ENCODE data around the gene ARF1.
"Not testable (repeated sequence)": the region's sequence is repeated elsewhere in the genome, so short reads cannot be mapped to it uniquely, and the experiment has no call there.

ARF1 gene

DNA sequence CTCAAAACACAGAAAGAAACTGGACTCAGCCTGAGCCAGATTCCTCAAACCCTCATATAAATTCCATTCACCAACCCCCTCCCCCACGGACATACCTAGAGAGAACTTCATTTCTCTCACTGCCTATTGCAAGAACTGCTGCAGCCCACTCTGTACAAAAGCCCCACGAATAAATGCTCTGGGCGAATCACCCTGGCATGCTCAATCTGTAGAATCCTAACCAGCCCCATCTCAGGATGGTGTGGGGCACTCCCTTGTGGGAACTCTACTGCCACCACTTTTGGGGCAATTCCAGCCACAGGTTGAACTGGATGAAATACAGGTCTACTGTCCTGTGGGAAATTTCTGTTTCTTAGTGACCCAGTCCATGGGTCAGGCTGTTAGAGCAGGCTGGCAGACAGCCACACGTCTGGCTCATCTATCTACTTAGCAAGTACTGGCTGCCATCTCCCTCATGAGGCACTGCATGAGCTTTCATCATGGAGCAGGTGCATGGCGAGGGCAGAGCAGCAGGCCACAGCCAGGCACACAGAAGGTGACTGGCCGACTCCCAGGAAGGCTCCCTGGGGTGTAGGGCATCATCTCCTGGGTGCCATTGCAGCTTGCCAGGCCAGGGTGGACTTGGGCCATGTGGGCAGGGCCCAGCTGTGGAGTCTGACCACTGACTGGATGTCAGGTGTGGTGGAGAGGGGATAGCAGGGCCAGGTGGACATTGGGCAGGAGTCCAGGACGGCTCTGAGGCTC, 22.2 kb downstream of the ARF1 start:
- no peak for DNase-seq

DNA sequence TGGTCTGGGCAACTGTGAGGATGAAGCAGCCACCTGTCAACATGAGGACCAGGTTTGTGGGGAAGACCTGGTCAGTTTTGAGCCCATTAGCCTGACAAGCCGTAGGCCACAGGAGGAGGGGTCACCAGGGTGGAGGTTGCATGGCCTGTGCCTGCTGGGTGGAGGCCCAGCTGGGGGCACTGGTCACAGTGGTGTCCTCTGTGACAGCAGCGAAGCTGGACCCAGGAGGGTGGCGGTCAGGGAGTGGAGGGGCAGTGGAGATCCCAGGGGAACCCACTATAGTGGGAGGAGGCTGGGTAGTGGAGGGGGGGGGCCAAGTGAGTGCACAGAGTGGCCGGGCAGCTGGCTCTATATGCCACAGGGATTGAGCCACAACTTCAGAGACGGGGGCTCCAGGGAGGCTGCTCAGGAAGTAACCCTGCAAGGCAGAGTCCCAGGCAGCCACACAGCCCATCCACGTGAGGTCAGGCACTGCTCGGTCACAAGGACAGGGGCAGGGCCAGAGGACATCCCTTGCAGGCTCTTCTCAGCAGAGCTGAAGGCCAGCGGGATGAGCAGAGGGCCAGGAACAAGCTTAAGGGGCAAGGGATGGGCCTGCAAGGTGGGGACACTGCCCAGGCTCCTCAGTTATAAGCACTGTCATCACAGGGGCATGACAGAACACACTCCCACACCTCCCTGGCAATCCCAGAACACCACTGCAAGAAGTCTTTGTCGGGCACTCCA, 22.9 kb downstream of the ARF1 start:
- DNase-seq: no peak

DNA sequence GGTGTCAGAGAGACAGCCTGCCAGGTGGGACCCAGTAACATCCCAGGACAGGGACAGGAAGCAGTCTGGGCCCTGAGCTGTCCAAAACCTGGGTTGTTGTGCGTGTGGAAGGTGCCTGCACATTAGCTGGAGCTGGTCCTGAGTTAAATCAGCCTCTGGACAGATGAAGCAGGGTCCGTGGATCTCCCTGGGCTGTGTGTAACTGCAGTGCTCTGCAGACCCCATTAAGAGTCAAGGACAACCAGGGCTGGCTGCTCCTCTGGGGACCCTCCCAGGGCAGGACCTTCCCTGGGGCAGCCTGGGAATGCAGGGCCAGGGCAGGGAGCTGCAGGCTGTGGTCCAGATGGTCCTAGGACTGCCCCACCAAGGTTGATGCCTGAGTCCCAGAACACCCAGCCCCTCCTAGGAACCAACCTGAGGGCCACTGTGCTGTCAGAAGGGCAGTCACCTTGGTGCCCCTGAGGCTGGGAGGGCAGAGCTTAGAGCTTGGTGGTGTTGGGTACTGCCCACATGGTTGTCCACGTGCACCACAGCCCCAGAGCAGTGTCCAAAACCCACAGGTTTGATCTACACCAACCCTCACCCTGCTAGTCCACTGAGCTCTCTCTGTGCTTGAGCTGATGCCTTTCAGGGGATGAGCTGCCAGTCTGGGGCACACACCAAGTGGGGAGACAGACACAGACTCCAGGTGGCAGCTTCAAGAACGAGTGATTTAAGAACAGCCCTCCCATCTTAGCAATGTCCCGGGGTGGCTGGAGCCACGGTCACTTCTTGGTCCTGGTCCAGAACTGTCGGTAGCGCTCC, 23.7 kb downstream of the ARF1 start:
- no peak for DNase-seq

DNA sequence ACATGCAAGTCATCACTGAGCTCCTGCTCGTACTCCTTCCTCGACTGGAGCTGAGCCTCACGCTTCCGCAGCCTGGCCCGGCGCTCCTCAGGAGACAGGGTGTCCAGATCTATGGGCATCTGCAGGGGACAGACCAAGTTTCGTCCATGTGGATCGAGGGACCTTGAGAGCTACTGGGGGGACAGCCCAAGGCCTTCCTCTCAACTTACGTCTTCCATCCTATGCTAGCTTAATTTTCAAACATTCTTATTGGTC, 24.2 kb downstream of the ARF1 start:
- no peak for DNase-seq

DNA sequence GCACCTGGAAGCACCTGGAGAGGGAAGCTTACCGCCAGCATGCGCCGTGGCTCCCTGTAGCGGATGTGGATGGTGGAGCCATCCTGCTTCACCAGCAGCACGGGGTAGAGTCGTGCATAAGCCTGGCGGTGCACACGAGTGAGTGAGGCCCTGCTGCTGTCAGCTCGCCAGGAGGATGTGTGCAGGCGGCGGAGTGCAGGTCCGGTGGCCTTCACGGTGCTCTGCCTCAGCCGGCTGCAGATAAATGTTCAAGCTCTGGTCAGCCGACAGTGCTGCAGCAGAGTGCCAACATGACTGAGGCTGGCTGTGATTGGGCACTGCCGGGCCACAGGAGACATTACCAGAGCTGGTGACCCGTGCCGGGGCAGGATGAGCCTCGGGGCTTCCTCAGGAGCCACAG, 25.1 kb downstream of the ARF1 start:
- DNase-seq: no peak

DNA sequence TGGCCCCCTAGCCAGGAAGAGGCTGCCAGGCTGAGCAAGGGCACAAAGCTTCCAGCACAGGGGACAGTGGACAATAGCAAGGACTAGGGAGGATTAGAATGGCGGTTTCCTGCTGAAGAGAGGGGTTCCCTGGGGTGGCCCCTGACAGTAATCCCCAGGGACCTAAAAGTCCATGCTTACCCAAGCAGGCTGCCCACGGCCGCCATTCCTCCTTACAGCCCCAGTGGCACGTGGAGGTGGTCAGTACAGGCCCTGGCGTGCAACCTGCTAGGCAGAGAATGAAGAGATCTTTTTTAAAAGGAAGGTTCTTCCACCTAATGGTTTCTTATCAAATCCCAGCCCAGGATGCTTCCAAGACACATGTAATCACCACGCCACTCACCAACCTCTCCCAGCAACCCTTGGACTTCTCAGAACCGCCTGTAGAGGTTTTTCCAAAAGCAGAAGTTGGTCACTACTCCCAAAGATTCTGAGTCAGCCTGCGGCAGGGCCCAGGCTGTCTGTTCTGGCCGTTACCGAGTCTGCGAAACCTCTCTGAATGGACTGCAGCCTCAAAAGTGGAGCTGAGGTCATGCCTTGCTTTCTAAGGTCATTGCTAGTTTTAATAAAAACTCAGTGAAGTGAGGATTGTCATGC, 25.7 kb downstream of the ARF1 start:
- DNase-seq: peak; percentile 75

DNA sequence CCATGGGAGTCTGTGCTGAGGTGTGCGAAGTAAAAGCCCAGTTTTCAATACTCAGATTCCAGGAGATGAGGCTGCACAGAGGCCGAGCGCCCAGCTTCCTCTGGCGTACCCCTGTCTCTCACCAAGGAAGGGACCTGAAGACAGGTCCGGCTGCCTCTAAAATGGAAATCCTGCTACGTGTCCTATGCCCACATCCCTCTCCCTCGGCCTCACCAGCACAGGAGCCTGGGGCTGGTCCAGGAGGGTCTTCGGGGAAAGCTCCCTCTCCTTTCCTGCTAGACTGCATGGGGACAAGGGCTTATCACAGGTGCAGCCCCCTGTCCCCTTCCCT, 26.2 kb downstream of the ARF1 start:
- DNase-seq: no peak

DNA sequence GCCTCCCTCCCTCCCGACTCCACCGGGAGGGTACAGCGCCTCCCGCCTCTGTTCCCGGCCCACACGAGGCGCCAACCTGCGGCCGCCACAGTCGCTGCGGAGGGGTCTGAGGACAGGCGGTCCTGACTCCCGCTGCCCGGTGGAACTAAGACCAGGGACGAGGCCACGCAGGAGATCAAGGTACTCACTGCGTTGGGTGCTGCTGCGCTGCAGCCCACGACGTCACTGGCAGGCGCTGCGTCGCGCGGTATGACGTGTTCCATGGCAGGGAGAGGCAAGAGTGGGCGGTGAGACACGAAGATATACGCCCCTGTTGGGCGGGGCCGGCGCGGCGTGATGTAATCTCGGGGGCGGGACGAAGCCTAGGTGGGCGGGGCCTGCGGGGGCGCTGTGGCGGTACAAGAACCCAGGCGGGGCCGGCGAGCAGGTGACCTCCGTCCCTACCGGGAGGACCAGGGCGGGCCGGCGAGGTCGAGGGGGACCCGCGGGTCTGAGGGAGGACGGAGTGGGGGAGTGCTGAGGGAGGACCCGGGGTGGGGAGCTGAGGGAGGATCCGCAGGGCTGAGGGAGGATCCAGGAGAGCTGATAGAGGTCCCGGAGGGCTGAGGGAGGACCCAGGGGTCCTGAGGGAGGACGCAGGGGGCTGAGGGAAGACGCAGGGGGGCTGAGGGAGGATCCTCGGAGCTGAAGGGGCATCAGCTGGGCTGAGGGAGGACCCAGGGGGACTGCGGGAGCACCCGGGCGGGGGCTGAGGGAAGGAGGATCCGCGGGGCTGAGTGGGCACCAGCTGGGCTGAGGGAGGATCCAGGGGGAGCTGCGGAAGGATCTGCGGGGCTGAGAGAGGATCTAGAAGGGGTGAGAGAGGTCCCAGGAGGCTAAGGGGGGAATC, 26.8 kb downstream of the ARF1 start, which contains the start of gene MRPL55:
TSS of gene MRPL55 (minus strand) at position 227 of the 889 bp plus-strand sequence. CDS start 1,039 bp downstream, outside the sequence.
- peak; percentile 98 for DNase-seq

DNA sequence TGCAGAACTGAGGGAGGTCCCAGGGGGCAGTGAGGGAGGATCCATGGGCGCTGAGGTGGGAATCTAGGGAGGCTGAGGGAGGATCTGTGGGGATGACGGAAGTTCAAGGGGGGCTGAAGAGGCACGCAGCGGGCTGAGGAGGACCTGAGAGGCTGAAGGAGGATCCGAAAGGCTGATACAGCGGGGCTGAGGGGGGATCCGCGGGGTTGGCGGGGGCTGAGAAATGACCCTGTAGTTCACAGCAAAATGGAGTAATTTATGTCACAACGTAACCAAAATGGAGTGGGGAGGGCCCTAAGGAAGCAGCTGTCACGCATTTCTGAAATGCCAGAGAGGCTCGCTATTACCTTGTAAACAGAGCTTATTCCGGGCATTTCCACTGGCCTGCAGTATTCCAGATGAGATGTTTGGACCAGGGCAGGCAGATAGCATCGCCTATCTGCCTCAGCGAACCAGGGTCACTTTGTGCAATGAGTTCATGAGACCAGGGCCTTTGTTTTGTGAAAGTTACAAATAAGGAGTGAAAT, 27.5 kb downstream of the ARF1 start:
- no peak for DNase-seq

DNA sequence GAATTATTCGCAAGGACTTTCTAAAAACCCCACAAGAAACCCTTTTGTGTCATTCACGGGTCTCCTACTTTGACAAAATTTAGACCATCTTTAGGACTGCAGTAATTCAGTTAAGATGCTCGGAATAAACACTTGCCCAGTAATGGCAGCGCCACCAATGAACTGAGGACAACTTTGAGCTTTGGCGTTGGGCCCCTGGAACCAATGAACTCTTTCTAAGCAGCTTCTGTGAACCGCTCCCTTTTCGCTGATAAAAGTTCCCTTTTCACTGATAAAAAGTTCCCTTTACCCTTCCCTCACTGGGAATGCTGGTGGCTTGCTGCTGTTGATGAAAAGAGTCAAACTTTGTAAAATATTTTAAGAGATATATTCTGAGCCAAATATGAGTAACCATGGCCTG, 28.0 kb downstream of the ARF1 start:
- no peak for DNase-seq

DNA sequence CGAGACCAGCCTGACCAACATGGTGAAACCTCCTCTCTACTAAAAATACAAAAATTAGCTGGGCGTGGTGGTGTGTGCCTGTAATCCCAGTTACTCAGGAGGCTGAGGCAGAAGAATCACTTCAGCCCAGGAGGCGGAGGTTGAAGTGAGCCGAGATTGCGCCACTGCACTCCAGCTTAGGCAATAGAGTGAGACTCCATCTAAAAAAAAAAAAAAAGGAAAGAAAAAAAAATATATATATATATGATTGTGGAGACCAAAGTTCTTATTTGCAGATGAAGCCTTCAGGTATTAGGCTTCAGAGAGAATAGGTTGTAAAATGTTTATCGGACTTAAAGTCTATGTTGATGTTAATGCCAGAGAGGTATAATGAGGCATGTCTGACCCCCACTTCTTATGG, 28.8 kb downstream of the ARF1 start:
- not testable (repeated sequence) for DNase-seq

DNA sequence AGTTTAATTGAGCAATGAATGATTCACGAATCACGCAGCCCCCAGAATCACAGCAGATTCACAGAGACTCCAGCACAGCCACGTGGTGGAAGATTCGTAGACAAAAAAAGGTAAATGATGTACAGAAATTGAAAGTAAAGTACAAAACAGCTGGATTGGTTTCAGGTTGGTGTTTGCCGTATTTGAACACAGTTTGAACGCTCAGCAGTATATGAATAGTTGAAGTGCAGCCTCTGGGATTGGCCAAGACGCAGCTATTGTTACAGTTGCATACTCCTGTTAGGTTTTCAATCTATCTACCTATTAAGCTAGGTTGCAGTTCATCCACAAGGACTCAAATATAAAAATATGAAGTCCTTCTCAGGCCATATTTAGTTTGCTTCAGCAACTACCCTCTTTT, 29.7 kb downstream of the ARF1 start:
- DNase-seq: no peak

DNA sequence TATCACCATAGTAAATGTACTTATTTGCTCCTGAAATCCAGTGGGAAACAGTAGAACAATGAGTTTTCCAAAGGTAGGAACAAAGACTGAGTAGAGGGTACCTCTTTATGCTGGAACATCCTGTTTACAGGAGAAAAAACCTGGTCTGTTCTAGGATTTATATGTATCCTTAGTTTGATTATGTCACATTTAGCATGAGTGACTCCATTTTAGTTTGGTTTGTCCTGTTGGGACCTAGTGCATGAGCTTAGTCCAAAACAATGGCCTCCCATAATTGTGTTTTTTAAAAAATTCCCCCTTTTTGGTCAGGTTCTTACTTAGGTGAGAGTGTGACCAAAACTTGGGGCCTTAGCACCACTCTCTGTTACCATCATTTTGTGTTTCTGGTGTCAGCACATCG, 30.1 kb downstream of the ARF1 start:
- DNase-seq: no peak

DNA sequence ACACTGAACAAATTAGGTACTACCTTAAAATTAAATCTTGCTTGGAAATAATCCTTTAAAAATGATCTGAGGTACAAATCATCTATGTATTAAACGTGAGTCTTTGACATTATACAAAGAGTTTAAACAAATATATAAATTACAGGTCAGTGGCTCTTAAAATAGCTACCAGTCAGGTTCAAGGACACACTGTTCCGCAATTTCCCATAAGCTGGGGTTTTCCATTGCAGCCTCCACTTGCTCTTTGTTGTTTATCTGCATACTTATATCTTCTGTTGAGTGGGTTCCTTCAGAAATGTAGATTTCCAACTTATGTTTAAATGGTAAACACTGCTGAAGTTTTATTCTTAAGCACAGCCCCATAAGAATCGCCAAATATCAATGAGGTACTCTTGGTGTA, 32.3 kb downstream of the ARF1 start:
- no peak for DNase-seq

DNA sequence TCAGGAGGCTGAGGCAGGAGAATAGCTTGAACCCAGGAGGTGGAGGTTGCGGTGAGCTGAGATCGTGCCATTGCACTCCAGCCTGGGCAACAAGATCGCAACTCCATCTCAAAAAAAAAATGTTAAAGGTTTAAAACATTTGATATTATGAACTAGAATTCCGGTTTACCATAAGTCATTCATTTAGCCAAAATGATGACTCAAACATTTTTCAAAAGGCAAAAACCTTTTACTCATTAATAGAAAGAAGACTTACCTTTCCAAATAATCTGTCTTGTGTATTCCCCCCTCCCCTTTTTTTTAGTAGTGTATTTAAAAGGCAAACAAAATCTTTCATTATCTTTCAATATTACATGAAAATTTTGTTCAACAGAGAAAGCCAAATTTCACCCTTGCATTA, 34.8 kb downstream of the ARF1 start:
- no peak for DNase-seq

DNA sequence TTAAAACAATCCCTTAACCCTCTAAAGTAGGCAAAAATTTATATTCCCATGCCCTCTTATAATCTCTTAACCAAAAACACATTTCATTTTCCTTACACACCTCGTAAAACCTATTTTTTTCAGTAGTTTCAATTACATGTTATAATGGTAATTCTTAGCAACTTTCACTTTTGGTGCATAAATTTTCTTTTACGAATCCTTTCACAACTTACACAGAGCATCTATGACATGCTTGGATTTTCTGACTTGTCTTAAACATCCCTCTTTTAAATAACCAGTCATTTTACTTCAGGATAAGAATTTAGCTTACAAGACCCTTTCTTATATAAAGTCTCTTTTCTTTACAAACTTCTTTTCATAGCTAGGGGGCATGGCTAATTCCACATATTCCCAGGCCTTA, 35.5 kb downstream of the ARF1 start:
- DNase-seq: no peak

DNA sequence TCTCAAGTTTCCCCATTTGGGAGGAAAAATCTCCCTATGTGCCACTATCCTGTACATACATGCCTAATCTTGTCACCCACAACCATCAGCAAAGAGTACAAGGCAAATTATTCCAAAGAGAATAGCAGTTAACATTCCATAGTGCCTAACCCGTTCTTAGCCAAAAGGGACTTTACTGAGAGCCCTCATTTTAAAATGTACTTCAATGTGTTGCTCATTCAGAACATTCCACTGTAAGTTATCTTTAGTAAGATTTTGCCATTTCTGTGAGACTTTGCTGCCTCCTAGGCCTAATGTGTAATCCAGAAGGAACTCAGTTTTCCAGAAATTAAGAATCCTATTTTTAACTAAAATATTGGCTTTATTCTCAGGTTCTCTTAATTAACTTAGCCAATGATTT, 37.8 kb downstream of the ARF1 start:
- DNase-seq: no peak

DNA sequence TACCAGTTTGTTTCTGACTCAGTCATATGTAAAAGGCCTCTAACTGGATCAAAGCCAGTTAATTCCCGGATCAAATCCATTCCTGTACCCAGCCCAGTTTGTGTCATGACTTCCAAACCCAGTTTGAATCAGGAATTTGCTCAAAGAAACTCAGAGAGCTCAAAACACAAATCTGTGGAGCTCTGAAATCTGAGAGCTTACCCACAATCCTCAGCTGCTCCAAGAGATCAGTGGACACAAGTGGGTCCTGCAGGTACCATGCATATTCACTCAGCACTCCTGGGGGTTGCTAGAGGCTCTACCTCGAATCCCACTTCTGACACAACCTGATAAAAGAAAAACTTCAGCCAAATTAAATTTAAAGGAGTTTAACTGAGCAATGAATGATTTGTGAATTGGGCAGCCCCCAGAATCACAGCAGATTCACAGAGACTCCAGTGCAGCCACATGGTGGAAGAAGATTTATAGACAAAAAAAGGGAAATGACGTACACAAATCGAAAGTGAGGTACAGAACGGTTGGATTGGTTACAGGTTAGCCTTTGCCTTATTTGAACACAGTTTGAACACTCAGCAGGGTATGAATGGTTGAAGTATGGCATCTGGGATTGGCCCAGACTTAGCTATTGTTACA, 38.5 kb downstream of the ARF1 start:
- DNase-seq: no peak

DNA sequence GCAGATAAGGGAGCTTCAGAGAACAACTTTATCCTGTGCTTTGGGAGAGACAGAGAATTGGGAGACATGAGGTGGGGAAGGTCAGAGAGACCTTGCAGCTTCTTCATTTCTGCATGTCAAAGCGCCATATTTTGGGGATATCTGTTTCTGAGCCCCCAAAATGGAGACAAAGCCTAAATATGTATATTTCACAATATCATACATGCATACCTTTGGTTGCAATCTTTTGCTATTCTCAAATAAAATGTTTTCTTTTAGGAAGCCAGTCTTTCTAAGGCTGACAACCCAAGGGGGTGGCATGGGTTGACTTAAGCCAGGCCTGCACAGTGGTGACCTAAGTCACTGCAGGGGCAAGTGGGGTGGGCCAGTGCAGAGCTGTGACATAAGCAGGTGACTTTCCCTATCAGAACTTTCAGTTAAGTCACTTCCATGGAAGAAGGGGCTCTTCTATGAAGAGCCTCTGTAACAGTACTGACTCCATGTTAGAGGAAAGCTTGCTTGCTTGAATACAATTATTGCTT, 40.5 kb downstream of the ARF1 start:
- DNase-seq: no peak

DNA sequence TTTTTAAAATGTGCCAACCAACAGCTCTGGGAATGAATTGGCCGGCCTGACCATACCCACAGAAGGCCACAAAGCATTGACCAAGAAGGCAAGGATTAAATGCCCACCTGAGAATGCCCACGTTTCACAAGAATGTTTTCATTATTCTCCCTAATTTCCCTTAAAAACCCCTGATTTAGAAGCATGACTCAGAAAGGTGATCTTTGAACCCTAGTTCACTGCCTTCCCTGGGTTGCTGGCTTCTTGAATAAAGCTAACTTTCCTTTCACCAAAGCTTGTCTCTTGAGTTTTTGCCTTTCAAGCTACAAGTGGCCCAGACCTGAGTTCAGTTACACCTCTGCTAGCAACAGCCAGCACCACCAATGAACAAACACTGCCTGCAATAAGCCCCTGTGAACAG, 41.0 kb downstream of the ARF1 start:
- DNase-seq: no peak

DNA sequence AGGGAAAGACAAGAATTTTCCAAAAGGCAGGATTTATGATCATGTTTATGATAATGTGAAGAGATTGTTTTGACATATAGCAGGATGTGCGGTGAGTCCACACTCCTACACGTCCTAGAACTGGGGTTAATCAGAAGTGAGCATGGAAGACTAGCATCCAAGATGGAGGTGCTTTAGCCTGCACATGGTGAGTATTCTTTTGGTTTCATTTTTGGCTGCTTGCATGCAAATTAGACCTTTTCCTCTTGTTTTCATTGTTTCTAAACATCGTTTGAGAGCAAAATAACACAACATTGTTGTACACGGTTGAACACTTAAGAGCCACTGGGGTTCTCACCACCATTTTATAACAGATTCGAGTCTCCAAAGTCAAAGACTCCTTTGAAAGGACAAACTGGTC, 42.7 kb downstream of the ARF1 start:
- no peak for DNase-seq

DNA sequence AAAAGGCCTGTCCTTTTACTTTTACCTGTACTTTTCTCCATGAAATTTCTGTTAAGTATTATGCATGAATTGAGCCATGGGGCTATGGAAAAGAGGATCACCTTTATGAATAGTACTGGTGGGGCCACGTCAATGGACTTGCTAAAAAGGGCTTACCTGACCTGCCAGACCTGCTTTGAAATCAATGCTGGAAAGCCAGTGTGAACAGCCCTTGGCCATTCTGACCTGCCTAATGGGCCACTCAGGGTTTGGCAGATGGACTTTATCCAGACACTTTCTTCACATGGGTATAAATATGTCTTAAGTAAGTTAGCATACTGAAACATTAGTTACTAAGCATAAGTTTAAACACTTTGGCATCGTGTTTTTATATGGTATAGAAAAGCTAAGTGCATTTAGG, 49.3 kb downstream of the ARF1 start:
- DNase-seq: no peak
